K562 (cell line): ENCODE data around the gene CCDC88A. TPM values are rescaled to one million over a fixed set of nuclear protein-coding genes. Genes with fewer than 3 reads are reported as not detected.

Experiments
- ARID1B ChIP-seq: fragments of 450-650 bp; IDR thresholded peaks from 2 replicates; pipeline ENCODE4 v1.6.1; 2016; ENCODE audit warnings: antibody characterized with exemption, mild to moderate bottlenecking, inconsistent platforms
- FOXA1 ChIP-seq: fragments of 450-650 bp; IDR thresholded peaks from 2 replicates; pipeline ENCODE4 v1.6.1; 2016; ENCODE audit warnings: mild to moderate bottlenecking, borderline replicate concordance
- KLF1 ChIP-seq: fragments of 450-650 bp; IDR thresholded peaks from 2 replicates; pipeline ENCODE4 v1.6.1; 2016; ENCODE audit warnings: missing genetic modification characterization, missing compliant biosample characterization
- MAFF ChIP-seq: IDR thresholded peaks from 2 replicates; pipeline ENCODE4 v1.6.1; 2012; ENCODE audit warnings: low read length, improper control_type of control experiment
- MCM5 ChIP-seq: fragments of 450-650 bp; IDR thresholded peaks from 2 replicates; pipeline ENCODE4 v1.6.1; 2016; ENCODE audit warnings: low read depth
- NEUROD1 ChIP-seq: fragments of 150-350 bp; IDR thresholded peaks from 2 replicates; pipeline ENCODE4 v1.6.1; 2014; ENCODE audit warnings: borderline replicate concordance, low read length, low read depth; ENCODE audit not compliant: partially characterized antibody
- PHB2 ChIP-seq: fragments of 450-650 bp; IDR thresholded peaks from 2 replicates; pipeline ENCODE4 v1.6.1; 2017; ENCODE audit warnings: low read depth
- POU5F1 ChIP-seq: fragments of 150-350 bp; IDR thresholded peaks from 2 replicates; pipeline ENCODE4 v1.6.1; 2014; ENCODE audit warnings: borderline replicate concordance, low read length, low read depth, mild to moderate bottlenecking; ENCODE audit not compliant: partially characterized antibody
- RBM22 ChIP-seq: fragments of 200-400 bp; formaldehyde crosslinking; IDR thresholded peaks from 2 replicates; pipeline ENCODE4 v1.6.1; 2018; ENCODE audit warnings: low read length, low read depth; ENCODE audit not compliant: poor library complexity, severe bottlenecking
- SIRT6 ChIP-seq: IDR thresholded peaks from one replicate; pipeline ENCODE4 v1.6.1; 2012; ENCODE audit warnings: low read depth, mild to moderate bottlenecking, control low read depth, inconsistent platforms, low read length, moderate library complexity
- TCF3 ChIP-seq: sonication (generic); formaldehyde crosslinking; IDR thresholded peaks from 2 replicates; pipeline ENCODE4 v1.4.0; 2020; ENCODE audit warnings: mild to moderate bottlenecking, missing genetic modification reagents
- ZKSCAN8 ChIP-seq: fragments of 200-800 bp; sonication (Bioruptor generic); IDR thresholded peaks from 2 replicates; pipeline ENCODE4 v1.6.1; 2016; ENCODE audit warnings: missing genetic modification characterization, missing compliant biosample characterization
- ZNF444 ChIP-seq: fragments of 250-450 bp; sonication (Bioruptor Pico); IDR thresholded peaks from 2 replicates; pipeline ENCODE4 v1.4.0; 2020; ENCODE audit warnings: mild to moderate bottlenecking, moderate library complexity
- ZNF644 ChIP-seq: fragments of 200-800 bp; sonication (Bioruptor generic); IDR thresholded peaks from 2 replicates; pipeline ENCODE4 v1.6.1; 2016; ENCODE audit warnings: low read depth, missing genetic modification characterization, missing compliant biosample characterization
- ZNF75A ChIP-seq: fragments of 450-650 bp; formaldehyde crosslinking; IDR thresholded peaks from 2 replicates; pipeline ENCODE4 v1.4.0; 2020; ENCODE audit warnings: mild to moderate bottlenecking
- polyA plus RNA-seq, 8 experiments: library from polyadenylated mRNA; depleted of rRNA in 4 of 8; stranded (reverse) in 5 of 8; unstranded in 3 of 8; fragments of >200 nt; fragmentation: Nextera tagmentation in 2 of 8; fragmentation: Illumina TruSeq in 1 of 8; extraction: Ambion mirVana in 2 of 8; extraction: Trizol in 1 of 8; gene quantifications; 2 replicates each; pipeline versions ENCODE4 v1.2.1 to v1.2.3, GENCODE V29; 2011 to 2014; ENCODE audit warnings: inconsistent platforms in 1 of 8, missing spikeins in 1 of 8
- total RNA-seq, 7 experiments: library from RNA; depleted of rRNA in 6 of 7; stranded (reverse); fragments of >200 nt in 6 of 7; fragmentation: Illumina TruSeq in 2 of 7; extraction: Trizol in 2 of 7; gene quantifications; 2 replicates each; pipeline versions ENCODE4 v1.2.1 to v1.2.3, GENCODE V29; 2011 to 2021; ENCODE audit warnings: low replicate concordance in 1 of 7
- TF ChIP-seq, protein P1 (sequence below), 2 experiments: fragments of 450-650 bp; conservative IDR thresholded peaks; 2 replicates each; pipeline ENCODE4 v1.6.1; 2017; ENCODE audit warnings: mild to moderate bottlenecking in 2 of 2, moderate library complexity in 2 of 2
- TF ChIP-seq, protein P2 (sequence below), 2 experiments: fragments of 450-650 bp; IDR thresholded peaks; 2 replicates each; pipeline ENCODE4 v1.6.1; 2016
- TF ChIP-seq, protein P3 (sequence below): fragments of 200-400 bp; formaldehyde crosslinking; IDR thresholded peaks from 2 replicates; pipeline ENCODE4 v1.6.1; 2017; ENCODE audit warnings: mild to moderate bottlenecking, low read depth, low read length, moderate library complexity
- TF ChIP-seq, protein P4 (sequence below): fragments of 450-650 bp; formaldehyde crosslinking; IDR thresholded peaks from 2 replicates; pipeline ENCODE4 v1.4.0; 2022; ENCODE audit warnings: missing genetic modification characterization

Gene CCDC88A
- total and polyA plus RNA-seq, 9 of the 15 experiments (the other 6 are each of a cell fraction or from before 2014, with no cell fraction given), result 29.3 to 102 (median 55.6) TPM

DNA sequence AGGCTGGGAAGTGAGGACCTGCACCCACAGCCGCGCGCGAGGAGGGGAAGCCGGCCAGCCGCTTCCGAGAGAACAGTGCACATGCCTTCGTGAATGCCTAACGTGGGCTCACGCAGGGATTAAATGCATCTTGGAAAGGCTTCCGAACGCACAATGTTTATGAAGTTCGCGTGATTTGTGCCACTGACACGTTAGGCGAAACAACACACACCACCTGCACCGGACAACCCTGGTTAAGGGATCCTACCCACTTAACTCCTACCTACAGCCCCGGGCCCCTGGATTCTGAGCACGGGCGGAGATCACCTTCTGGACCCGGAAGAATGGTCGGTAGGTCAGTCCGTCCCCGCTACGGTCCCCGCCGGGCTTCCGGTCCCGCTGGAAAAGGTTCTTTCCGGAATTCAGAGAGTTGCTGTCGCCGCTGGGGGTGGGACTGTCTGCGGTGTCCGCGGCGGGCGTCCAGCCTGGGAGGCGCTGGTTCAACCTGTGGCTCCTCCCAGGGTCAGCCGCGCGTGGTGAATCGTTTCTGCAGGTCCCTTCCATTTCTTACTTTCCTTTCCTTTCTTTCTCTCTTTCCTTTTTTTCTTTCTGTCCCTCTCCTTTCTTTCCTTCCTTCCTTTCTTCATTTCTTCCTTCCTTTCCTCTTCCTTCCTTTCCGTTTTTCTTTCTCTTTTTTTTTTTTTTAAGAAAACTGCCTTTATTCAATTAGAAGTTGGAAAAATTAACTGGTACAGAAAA is 150.6 kb downstream of the CCDC88A start, which contains the start of gene MTIF2 (continued):
- TF ChIP-seq, protein P1, sequence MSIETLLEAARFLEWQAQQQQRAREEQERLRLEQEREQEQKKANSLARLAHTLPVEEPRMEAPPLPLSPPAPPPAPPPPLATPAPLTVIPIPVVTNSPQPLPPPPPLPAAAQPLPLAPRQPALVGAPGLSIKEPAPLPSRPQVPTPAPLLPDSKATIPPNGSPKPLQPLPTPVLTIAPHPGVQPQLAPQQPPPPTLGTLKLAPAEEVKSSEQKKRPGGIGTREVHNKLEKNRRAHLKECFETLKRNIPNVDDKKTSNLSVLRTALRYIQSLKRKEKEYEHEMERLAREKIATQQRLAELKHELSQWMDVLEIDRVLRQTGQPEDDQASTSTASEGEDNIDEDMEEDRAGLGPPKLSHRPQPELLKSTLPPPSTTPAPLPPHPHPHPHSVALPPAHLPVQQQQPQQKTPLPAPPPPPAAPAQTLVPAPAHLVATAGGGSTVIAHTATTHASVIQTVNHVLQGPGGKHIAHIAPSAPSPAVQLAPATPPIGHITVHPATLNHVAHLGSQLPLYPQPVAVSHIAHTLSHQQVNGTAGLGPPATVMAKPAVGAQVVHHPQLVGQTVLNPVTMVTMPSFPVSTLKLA (conservative IDR thresholded peaks at IDR 0.05), result peak; percentile 75 to 89
- TF ChIP-seq RBM22 (peak; percentile 52), ZKSCAN8 (CRISPR knock-in tag) (0 out of 2 replicates have a peak, but pooled peaks have one; percentile 71), SIRT6 (no peak), TCF3 (CRISPR knock-in tag) (peak; percentile 26; the same call in 1 of the 2 replicates), ZNF75A (CRISPR knock-in tag) (no peak), MAFF (no peak), FOXA1 (no peak), POU5F1 (peak; percentile 71), MCM5 (no peak), ZNF644 (tag) (no peak), NEUROD1 (peak; percentile 64), ARID1B (peak; percentile 51; the same call in 1 of the 2 replicates), KLF1 (tag) (peak; percentile 76; the same call in 1 of the 2 replicates), PHB2 (peak; percentile 73), ZNF444 (CRISPR knock-in tag) (no peak)
- TF ChIP-seq, protein P2, sequence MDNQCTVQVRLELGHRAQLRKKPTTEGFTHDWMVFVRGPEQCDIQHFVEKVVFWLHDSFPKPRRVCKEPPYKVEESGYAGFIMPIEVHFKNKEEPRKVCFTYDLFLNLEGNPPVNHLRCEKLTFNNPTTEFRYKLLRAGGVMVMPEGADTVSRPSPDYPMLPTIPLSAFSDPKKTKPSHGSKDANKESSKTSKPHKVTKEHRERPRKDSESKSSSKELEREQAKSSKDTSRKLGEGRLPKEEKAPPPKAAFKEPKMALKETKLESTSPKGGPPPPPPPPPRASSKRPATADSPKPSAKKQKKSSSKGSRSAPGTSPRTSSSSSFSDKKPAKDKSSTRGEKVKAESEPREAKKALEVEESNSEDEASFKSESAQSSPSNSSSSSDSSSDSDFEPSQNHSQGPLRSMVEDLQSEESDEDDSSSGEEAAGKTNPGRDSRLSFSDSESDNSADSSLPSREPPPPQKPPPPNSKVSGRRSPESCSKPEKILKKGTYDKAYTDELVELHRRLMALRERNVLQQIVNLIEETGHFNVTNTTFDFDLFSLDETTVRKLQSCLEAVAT (IDR thresholded peaks at IDR 0.05), result peak; percentile 89 to 93
- TF ChIP-seq, protein P3, sequence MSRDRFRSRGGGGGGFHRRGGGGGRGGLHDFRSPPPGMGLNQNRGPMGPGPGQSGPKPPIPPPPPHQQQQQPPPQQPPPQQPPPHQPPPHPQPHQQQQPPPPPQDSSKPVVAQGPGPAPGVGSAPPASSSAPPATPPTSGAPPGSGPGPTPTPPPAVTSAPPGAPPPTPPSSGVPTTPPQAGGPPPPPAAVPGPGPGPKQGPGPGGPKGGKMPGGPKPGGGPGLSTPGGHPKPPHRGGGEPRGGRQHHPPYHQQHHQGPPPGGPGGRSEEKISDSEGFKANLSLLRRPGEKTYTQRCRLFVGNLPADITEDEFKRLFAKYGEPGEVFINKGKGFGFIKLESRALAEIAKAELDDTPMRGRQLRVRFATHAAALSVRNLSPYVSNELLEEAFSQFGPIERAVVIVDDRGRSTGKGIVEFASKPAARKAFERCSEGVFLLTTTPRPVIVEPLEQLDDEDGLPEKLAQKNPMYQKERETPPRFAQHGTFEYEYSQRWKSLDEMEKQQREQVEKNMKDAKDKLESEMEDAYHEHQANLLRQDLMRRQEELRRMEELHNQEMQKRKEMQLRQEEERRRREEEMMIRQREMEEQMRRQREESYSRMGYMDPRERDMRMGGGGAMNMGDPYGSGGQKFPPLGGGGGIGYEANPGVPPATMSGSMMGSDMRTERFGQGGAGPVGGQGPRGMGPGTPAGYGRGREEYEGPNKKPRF, result no peak
- TF ChIP-seq, protein P4, sequence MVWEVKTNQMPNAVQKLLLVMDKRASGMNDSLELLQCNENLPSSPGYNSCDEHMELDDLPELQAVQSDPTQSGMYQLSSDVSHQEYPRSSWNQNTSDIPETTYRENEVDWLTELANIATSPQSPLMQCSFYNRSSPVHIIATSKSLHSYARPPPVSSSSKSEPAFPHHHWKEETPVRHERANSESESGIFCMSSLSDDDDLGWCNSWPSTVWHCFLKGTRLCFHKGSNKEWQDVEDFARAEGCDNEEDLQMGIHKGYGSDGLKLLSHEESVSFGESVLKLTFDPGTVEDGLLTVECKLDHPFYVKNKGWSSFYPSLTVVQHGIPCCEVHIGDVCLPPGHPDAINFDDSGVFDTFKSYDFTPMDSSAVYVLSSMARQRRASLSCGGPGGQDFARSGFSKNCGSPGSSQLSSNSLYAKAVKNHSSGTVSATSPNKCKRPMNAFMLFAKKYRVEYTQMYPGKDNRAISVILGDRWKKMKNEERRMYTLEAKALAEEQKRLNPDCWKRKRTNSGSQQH (CRISPR knock-in tag), result no peak
